Measurements from ENCODE around the gene CLDN14. TPM values are rescaled to one million over a fixed set of nuclear protein-coding genes. Genes with fewer than 3 reads are reported as not detected.

Gene CLDN14
- total RNA-seq, 1 donor from 2014 or later, result not detected

- no peaks in the 10 kb centered on the region for H3K9me3 ChIP-seq (replicated peaks)
- intact Hi-C loops (cut with micrococcal nuclease), result no loop called here
- H3K4me3 ChIP-seq, result no peak overlapping the region
- no peak for DNase-seq
- no peaks in the 10 kb centered on the region for H3K4me1 ChIP-seq
- no peak overlapping the region for H3K27ac ChIP-seq (replicated peaks)
- peaks cover 20% of the 10 kb centered on the region for H3K27me3 ChIP-seq (ENCODE audit: low read depth)
- no peak for TF ChIP-seq CTCF (IDR thresholded peaks at IDR 0.05; ENCODE audit: borderline replicate concordance)
- H3K36me3 ChIP-seq, result no peaks in the 10 kb centered on the region
Measured at GRCh38 chr21:36459098-36459497, 20.8 kb downstream of the CLDN14 start.

GRCh38 chr21:36456729-36457414 is 23.1 kb downstream of the CLDN14 start:
- no peaks in the 10 kb centered on the region for H3K9me3 ChIP-seq (replicated peaks)
- no peak overlapping the region for H3K27ac ChIP-seq (replicated peaks)
- intact Hi-C loops (cut with micrococcal nuclease), result no loop called here
- no peak for TF ChIP-seq CTCF (IDR thresholded peaks at IDR 0.05; ENCODE audit: borderline replicate concordance)
- H3K36me3 ChIP-seq, result no peaks in the 10 kb centered on the region
- DNase-seq, result no peak
- no peak overlapping the region for H3K4me3 ChIP-seq
- no peaks in the 10 kb centered on the region for H3K4me1 ChIP-seq
- H3K27me3 ChIP-seq (ENCODE audit: low read depth), result peaks cover 11% of the 10 kb centered on the region

GRCh38 chr21:36454706-36455105 is 25.2 kb downstream of the CLDN14 start:
- TF ChIP-seq CTCF (IDR thresholded peaks at IDR 0.05; ENCODE audit: borderline replicate concordance), result no peak
- intact Hi-C loops (cut with micrococcal nuclease), result no loop called here
- Histone ChIP-seq H3K4me1 (no peaks in the 10 kb centered on the region), H3K27ac (replicated peaks) (no peak overlapping the region), H3K27me3 (ENCODE audit: low read depth) (no peaks in the 10 kb centered on the region), H3K4me3 (no peak overlapping the region), H3K9me3 (replicated peaks) (no peaks in the 10 kb centered on the region), H3K36me3 (no peaks in the 10 kb centered on the region)
- DNase-seq, result no peak

GRCh38 chr21:36454093-36454531 is 25.8 kb downstream of the CLDN14 start:
- no peaks in the 10 kb centered on the region for H3K4me1 ChIP-seq
- DNase-seq, result no peak
- intact Hi-C loops (cut with micrococcal nuclease), result no loop called here
- no peak overlapping the region for H3K4me3 ChIP-seq
- no peaks in the 10 kb centered on the region for H3K27me3 ChIP-seq (ENCODE audit: low read depth)
- TF ChIP-seq CTCF (IDR thresholded peaks at IDR 0.05; ENCODE audit: borderline replicate concordance), result no peak
- no peaks in the 10 kb centered on the region for H3K36me3 ChIP-seq
- no peak overlapping the region for H3K27ac ChIP-seq (replicated peaks)
- no peaks in the 10 kb centered on the region for H3K9me3 ChIP-seq (replicated peaks)

GRCh38 chr21:36452281-36452825 is 27.6 kb downstream of the CLDN14 start:
- H3K4me3 ChIP-seq, result no peak overlapping the region
- intact Hi-C loops (cut with micrococcal nuclease), result no loop called here
- TF ChIP-seq CTCF (IDR thresholded peaks at IDR 0.05; ENCODE audit: borderline replicate concordance), result no peak
- H3K36me3 ChIP-seq, result no peaks in the 10 kb centered on the region
- H3K4me1 ChIP-seq, result no peaks in the 10 kb centered on the region
- H3K27me3 ChIP-seq (ENCODE audit: low read depth), result no peaks in the 10 kb centered on the region
- H3K9me3 ChIP-seq (replicated peaks), result no peaks in the 10 kb centered on the region
- H3K27ac ChIP-seq (replicated peaks), result no peak overlapping the region
- no peak for DNase-seq
